ACHN (cell line): Measurements from ENCODE around the gene SLC16A13.
"Not testable (repeated sequence)": the region's sequence is repeated elsewhere in the genome, so short reads cannot be mapped to it uniquely, and the experiment has no call there.

Experiments used
- DNase-seq: peaks from one replicate; pipeline ENCODE4 v3.0.0-alpha.2; 2015
- in situ Hi-C: cut with HindIII; loops from 2 replicates; pipeline ENCODE4 v1.10.0; 2017; ENCODE audit warnings: low sequenced_read_pairs, low pct_ligation_motif_present, low pct_unique_long_range_greater_than_20kb

Gene SLC16A13, protein sequence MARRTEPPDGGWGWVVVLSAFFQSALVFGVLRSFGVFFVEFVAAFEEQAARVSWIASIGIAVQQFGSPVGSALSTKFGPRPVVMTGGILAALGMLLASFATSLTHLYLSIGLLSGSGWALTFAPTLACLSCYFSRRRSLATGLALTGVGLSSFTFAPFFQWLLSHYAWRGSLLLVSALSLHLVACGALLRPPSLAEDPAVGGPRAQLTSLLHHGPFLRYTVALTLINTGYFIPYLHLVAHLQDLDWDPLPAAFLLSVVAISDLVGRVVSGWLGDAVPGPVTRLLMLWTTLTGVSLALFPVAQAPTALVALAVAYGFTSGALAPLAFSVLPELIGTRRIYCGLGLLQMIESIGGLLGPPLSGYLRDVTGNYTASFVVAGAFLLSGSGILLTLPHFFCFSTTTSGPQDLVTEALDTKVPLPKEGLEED

GRCh38 chr17:7035591-7036368, at the start of gene SLC16A13:
SLC16A13 (plus strand) TSS chr17:7036015; CDS start chr17:7036383, 368 bp downstream.
- peak; percentile 99 for DNase-seq
- in situ Hi-C loops = no loop called here

DNA sequence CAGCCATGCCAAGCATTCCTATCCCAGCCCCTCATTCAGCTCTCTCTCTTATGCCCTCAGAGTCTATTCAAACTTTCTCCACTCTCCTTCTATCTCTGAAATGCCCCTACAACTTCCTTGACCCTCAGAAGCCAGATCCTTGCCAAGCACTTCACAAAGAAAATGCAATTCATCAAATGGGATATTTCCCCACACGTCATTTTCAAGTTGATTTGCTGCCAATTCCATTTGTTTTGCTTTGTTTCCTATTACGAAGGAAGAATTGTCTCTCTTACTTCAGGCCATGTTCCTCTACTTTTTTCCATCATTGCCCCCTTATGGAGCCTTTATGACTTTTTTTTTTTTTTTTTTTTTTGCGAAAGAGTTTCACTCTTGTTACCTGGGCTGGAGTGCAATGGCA, 49.1 kb upstream of the SLC16A13 start:
- DNase-seq = no peak
- in situ Hi-C loops = no loop called here

GRCh38 chr17:6989779-6990178, 46.0 kb upstream of the SLC16A13 start:
- DNase-seq = no peak

DNA sequence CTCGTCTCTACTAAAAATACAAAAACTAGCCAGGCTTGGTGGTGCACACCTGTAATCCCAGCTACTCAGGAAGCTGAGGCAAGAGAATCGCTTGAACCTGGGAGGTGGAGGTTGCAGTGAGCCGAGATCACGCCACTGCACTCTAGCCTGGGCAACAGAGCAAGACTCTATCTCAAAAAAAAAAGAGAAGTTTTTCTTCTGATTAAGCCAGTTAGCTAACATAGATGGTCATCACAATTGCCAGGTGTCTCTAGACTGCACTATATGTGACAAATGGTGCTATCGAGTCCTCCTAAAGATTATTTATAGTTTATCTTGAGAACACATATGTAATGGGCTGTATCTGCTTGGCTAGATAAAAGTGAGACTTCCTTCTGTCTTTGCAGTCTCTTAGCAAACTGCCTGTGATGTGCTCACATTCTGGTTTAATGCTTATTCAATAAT, 42.2 kb upstream of the SLC16A13 start:
- DNase-seq, in situ Hi-C loops: not testable (repeated sequence)

More at GRCh38 chr17:6989779-6990178, 46.0 kb upstream of the SLC16A13 start:
- in situ Hi-C loops = no loop called here

- in situ Hi-C loops = no loop called here
- no peak for DNase-seq
Observed at GRCh38 chr17:6994118-6994598, 41.7 kb upstream of the SLC16A13 start.

DNA sequence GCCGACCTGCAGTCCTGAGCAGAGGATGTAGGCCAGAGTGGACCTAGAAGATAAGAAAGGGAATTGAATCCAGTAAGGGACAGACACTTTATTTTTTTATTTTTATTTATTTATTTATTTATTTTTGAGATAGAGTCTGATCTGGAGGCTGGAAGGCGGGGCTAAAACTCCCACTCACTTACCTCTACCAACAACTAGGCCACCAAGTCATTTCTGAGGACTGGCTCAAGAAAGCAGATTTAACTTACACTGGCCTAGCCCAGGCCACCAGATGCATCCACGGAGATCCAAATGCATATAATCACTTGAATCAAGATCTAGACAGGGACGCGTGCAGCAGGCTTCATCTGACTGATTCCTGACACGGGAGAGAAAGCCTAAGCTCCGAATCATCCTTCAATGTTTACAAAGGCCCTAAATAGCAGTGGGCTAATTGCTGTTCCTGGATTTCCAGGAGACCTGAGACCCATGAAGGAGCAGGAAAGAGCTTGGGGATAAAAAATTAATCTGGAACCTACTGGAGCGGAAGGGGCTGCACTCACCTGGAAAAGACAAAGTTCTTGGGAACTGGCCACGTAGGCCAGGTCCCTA, 41.1 kb upstream of the SLC16A13 start:
- peak; percentile 24 for DNase-seq
- in situ Hi-C loops = no loop called here

DNA sequence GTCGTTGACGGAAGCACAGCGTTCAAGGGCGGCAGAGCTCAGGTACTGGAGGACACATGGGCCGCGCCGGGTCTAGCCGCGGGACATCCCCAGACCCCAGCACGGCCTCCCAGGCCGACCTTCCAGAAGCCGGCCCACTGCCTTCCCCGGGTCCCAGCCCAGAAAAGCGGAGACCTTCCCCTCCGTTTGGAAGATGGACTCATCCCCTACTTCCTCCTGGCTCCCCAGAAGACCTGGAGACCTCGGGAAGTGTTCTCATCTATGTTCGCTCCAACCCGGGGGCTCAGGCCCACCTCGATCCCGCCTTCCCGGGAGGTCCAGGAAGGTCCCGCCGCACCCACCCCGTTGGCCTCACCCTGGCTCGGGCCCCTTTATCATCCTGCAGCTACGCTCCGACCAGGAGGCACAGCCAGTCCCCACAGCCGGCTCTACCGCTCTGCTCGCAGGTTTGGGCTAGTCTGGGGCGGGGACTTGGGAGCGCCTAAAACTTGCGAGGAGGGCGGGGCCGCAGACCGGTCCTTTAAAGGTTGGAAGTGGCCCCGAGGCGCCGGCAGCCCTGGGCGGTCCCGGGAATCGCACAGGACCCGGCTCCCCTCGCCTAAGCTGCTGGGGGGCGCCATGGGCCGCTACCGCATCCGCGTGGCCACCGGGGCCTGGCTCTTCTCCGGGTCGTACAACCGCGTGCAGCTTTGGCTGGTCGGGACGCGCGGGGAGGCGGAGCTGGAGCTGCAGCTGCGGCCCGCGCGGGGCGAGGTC, 40.1 kb upstream of the SLC16A13 start, which contains the start of gene ALOX12:
Gene ALOX12, plus strand, starts transcription at position 550 of the 756 bp plus-strand sequence. Its CDS starts 69 bp downstream, at position 619.
- in situ Hi-C loops = no loop called here
- no peak for DNase-seq

GRCh38 chr17:6996256-6997011, 39.4 kb upstream of the SLC16A13 start:
- in situ Hi-C loops = no loop called here
- no peak for DNase-seq

GRCh38 chr17:6997171-6997570, 38.6 kb upstream of the SLC16A13 start:
- in situ Hi-C loops = no loop called here

GRCh38 chr17:6998855-6999508, 36.8 kb upstream of the SLC16A13 start:
- no peak for DNase-seq
- in situ Hi-C loops = no loop called here

More at GRCh38 chr17:6997171-6997570, 38.6 kb upstream of the SLC16A13 start:
- no peak for DNase-seq

DNA sequence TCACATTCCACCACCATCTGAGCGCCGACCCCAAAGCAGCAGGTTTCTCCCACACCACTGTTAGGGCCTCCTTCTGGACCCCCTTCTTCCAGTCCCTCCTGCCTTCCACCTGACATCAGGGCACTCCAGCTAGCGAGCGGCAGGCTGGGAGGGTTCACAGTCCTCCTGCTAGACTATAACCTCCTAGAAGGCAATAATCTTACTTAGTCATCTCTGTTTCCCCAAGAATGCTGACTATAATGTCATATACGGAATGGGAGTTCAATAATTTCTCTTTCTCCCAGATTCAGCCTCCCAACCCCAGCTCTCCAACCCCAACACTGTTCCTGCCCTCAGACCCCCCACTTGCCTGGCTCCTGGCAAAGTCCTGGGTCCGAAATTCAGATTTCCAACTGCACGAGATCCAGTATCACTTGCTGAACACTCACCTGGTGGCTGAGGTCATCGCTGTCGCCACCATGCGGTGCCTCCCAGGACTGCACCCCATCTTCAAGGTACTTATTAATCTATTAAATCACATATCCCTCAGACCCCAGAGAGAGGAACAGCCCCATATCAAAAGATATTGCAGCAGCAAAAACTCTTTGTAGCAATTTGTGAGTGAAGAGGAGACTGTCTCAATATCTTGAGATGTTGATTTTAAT, 34.4 kb upstream of the SLC16A13 start:
- in situ Hi-C loops = no loop called here
- peak; percentile 36 for DNase-seq

GRCh38 chr17:7002288-7003047, 33.3 kb upstream of the SLC16A13 start:
- in situ Hi-C loops = no loop called here
- DNase-seq = no peak

DNA sequence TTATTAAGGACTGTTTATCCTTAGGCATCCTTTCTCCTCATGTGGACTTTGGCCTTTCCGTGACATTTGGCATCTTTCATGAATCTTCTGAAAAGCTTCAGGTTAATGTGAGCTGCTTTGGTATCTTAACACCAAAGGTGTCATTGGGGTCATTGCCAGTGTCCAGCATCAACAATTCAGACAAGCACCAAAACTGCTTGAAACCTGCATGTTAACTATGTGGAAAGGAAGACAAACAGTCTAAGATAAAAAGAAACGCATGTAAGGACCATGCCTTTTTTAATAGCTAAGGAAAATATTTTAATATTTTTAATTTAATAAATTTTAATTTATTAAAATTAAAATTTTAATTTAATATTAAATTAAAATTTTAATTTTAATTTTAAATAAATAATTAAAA, 32.1 kb upstream of the SLC16A13 start:
- DNase-seq = no peak
- in situ Hi-C loops = no loop called here

DNA sequence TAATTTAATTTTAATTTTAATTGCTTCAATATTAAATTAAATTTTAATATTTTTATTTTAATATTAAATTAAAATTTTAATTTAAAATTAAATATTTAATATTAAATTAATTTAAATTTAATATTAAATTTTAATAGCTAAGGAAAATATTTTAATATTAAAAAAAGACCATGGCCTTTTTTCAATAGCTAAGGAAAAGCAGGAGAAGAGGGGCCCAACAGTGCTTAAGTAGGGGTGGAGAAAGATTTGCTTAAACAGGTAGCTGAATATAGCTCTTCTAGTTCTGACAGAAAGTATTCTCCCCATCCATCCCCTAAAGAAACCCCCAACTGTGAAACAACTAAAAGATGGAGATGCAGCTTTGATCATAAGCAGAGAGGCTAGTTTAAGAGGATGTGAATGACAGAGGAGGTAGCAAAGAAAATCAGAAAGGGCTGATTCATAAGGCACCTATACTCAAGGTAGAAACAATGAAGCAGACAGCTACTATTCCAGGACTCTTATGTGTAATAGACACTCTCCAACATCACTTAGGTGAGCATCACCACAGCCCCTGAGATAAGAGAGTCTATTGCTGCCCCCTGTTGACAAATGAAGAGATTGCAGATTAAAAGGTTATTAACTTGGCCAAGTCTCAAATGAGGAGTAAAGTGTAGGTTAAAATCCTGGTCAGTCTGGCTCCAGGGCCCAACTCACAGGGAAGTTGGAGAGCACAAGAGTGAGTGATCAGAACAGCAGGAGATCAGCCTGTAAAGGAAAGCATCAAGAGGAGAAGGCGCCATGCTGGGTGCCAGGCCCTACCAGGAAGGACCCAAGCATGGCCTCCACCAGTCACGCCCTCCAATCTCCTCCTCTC, 31.2 kb upstream of the SLC16A13 start:
- in situ Hi-C loops = no loop called here
- DNase-seq = peak; percentile 77

DNA sequence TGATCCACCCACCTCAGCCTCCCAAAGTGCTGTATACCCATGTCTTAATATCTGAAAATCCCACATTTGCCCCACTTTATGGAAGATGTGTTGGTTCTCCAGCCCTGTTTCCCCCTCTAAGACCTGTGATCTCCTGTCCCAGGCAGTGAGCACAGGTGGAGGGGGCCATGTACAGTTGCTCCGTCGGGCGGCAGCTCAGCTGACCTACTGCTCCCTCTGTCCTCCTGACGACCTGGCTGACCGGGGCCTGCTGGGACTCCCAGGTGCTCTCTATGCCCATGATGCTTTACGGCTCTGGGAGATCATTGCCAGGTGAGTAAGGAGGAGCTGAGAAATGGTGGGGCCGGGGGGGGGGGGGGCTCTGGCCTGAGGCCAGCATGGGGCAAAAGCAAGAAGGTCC, 30.1 kb upstream of the SLC16A13 start:
- no peak for DNase-seq
- in situ Hi-C loops = no loop called here
